ENCODE data around the gene THSD7A.

DNA sequence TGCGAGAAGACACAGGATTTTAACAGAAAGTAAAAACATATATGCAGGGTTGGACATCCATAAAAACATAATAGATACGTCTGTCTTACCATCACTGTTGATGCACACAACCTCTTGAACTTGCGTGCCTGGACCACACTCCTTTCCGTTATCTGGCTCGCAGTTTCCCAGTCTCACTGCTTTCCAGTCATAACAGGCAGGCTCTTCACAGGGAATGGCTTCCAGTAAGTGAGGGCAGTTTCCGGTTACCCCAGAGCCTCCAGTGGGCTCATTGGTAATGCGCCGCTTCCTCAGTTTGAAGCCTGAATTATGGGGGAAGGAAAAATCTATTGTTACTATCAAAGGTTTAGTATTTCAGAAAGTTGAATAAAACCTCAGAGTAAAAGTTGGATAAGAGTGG lies 290.7 kb downstream of the THSD7A start:
- TF ChIP-seq, protein P1, sequence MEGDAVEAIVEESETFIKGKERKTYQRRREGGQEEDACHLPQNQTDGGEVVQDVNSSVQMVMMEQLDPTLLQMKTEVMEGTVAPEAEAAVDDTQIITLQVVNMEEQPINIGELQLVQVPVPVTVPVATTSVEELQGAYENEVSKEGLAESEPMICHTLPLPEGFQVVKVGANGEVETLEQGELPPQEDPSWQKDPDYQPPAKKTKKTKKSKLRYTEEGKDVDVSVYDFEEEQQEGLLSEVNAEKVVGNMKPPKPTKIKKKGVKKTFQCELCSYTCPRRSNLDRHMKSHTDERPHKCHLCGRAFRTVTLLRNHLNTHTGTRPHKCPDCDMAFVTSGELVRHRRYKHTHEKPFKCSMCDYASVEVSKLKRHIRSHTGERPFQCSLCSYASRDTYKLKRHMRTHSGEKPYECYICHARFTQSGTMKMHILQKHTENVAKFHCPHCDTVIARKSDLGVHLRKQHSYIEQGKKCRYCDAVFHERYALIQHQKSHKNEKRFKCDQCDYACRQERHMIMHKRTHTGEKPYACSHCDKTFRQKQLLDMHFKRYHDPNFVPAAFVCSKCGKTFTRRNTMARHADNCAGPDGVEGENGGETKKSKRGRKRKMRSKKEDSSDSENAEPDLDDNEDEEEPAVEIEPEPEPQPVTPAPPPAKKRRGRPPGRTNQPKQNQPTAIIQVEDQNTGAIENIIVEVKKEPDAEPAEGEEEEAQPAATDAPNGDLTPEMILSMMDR (IDR thresholded peaks at IDR 0.05): no peak
- TF ChIP-seq ZFX (IDR thresholded peaks at IDR 0.05; ENCODE audit: borderline replicate concordance): no peak

All from 22Rv1 (cell line).